ENCODE results near the gene ZDBF2. TPM values are rescaled to one million over a fixed set of nuclear protein-coding genes. Genes with fewer than 3 reads are reported as not detected.
A peak's percentile ranks its signal among the peaks of the same experiment; 100 is the strongest.

ZDBF2 gene
- total RNA-seq, 1 donor from 2014 or later, result 8.3 TPM

GRCh38 chr2:206260188-206261012 is 14.1 kb upstream of the ZDBF2 start:
- DNase-seq, result no peak
- no peak overlapping the region for H3K27ac ChIP-seq (replicated peaks)
- peak; percentile 57 for TF ChIP-seq CTCF (IDR thresholded peaks at IDR 0.05; ENCODE audit: borderline replicate concordance)
- intact Hi-C loops (cut with micrococcal nuclease), result no loop called here
- no peaks in the 10 kb centered on the region for H3K9me3 ChIP-seq (replicated peaks)
- H3K27me3 ChIP-seq (ENCODE audit: low read depth), result peaks cover 100% of the 10 kb centered on the region
- no peaks in the 10 kb centered on the region for H3K36me3 ChIP-seq
- no peaks in the 10 kb centered on the region for H3K4me1 ChIP-seq
- peak overlapping the region; percentile 38 for H3K4me3 ChIP-seq

GRCh38 chr2:206263959-206264603 is 10.4 kb upstream of the ZDBF2 start:
- Histone ChIP-seq H3K4me1 (no peaks in the 10 kb centered on the region), H3K36me3 (no peaks in the 10 kb centered on the region), H3K4me3 (no peak overlapping the region), H3K27ac (replicated peaks) (no peak overlapping the region), H3K27me3 (ENCODE audit: low read depth) (peaks cover 100% of the 10 kb centered on the region), H3K9me3 (replicated peaks) (no peaks in the 10 kb centered on the region)
- no peak for DNase-seq
- intact Hi-C loops (cut with micrococcal nuclease), result no loop called here
- no peak for TF ChIP-seq CTCF (IDR thresholded peaks at IDR 0.05; ENCODE audit: borderline replicate concordance)

- Histone ChIP-seq H3K4me3 (no peak overlapping the region), H3K4me1 (no peaks in the 10 kb centered on the region), H3K36me3 (no peaks in the 10 kb centered on the region), H3K9me3 (replicated peaks) (no peaks in the 10 kb centered on the region), H3K27ac (replicated peaks) (no peak overlapping the region), H3K27me3 (ENCODE audit: low read depth) (peaks cover 100% of the 10 kb centered on the region)
- intact Hi-C loops (cut with micrococcal nuclease), result no loop called here
- no peak for DNase-seq
- TF ChIP-seq CTCF (IDR thresholded peaks at IDR 0.05; ENCODE audit: borderline replicate concordance), result no peak
Observed at GRCh38 chr2:206266130-206267125, 8.0 kb upstream of the ZDBF2 start.

DNA sequence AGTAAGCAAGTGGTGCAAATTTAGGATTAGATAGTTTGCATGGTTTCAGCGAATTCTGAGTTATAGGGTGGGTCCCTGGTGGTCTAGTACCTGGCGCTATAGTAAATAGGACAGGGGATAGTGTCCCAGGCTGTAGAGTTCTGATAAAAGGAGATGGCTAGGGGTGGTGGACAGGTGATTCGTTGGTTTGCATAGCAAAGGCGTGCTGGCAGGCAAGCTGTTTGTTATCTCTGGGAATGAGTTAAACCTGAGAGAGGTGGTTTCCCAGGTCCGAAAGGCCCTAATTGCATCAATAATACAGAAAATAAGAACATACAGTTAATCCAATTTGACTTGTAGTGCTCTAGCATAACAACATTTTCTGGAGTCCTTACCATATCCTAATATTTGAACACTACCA is 6.9 kb upstream of the ZDBF2 start:
- no peaks in the 10 kb centered on the region for H3K36me3 ChIP-seq
- no peak for DNase-seq
- no peaks in the 10 kb centered on the region for H3K4me1 ChIP-seq
- peaks cover 100% of the 10 kb centered on the region for H3K27me3 ChIP-seq (ENCODE audit: low read depth)
- no peaks in the 10 kb centered on the region for H3K9me3 ChIP-seq (replicated peaks)
- no peak overlapping the region for H3K27ac ChIP-seq (replicated peaks)
- H3K4me3 ChIP-seq, result no peak overlapping the region
- intact Hi-C loops (cut with micrococcal nuclease), result no loop called here
- TF ChIP-seq CTCF (IDR thresholded peaks at IDR 0.05; ENCODE audit: borderline replicate concordance), result no peak

DNA sequence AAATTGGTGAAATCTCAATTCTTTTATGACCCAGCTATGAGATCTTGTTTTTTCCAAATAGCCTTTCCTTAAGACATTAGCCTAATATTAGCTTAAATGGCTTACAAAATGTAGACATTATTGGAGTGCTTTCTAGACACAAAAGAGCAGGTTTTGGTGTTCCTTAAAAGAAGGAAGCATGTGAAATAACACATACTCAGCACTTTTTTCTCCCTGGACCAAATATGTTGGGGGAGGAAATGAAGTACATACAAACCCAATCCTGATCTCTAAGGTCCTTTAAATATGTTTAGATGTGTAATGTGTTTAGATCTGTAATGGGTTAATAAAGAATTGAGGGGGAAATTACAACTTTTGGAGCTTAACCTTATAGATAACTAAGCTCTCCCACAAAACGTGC is 3.4 kb upstream of the ZDBF2 start:
- H3K27me3 ChIP-seq (ENCODE audit: low read depth), result peaks cover 100% of the 10 kb centered on the region
- no peaks in the 10 kb centered on the region for H3K36me3 ChIP-seq
- H3K27ac ChIP-seq (replicated peaks), result no peak overlapping the region
- intact Hi-C loops (cut with micrococcal nuclease), result no loop called here
- no peak overlapping the region for H3K4me3 ChIP-seq
- no peak for DNase-seq
- TF ChIP-seq CTCF (IDR thresholded peaks at IDR 0.05; ENCODE audit: borderline replicate concordance), result no peak
- H3K9me3 ChIP-seq (replicated peaks), result no peaks in the 10 kb centered on the region
- peaks cover 20% of the 10 kb centered on the region for H3K4me1 ChIP-seq
